HepG2 (cell line): Measurements from ENCODE around the gene NACC2. TPM values are rescaled to one million over a fixed set of nuclear protein-coding genes. Genes with fewer than 3 reads are reported as not detected.

Experiments used
- CBFB ChIP-seq: sonication (generic); formaldehyde crosslinking; IDR thresholded peaks from 2 replicates; pipeline ENCODE4 v1.4.0; 2020; ENCODE audit warnings: missing genetic modification reagents
- CEBPZ ChIP-seq: IDR thresholded peaks from 2 replicates; pipeline ENCODE4 v1.6.1; 2012; ENCODE audit warnings: low read length, improper control_type of control experiment
- CREB3 ChIP-seq: sonication (generic); formaldehyde crosslinking; IDR thresholded peaks from 2 replicates; pipeline ENCODE4 v1.5.0; 2020; ENCODE audit warnings: missing genetic modification reagents
- DPF2 ChIP-seq: sonication (generic); formaldehyde crosslinking; IDR thresholded peaks from 2 replicates; pipeline ENCODE4 v1.4.0; 2020; ENCODE audit warnings: mild to moderate bottlenecking, low read depth, missing genetic modification reagents, borderline replicate concordance
- E2F2 ChIP-seq: sonication (generic); formaldehyde crosslinking; IDR thresholded peaks from 2 replicates; pipeline ENCODE4 v1.4.0; 2020; ENCODE audit warnings: missing genetic modification reagents, borderline replicate concordance
- FOXK1 ChIP-seq: sonication (generic); formaldehyde crosslinking; IDR thresholded peaks from 2 replicates; pipeline ENCODE4 v1.4.0; 2020; ENCODE audit warnings: low read depth, missing genetic modification reagents, borderline replicate concordance
- NFYC ChIP-seq: IDR thresholded peaks from 2 replicates; pipeline ENCODE4 v1.6.1; 2016; ENCODE audit warnings: missing genetic modification reagents, missing compliant biosample characterization
- SAP130 ChIP-seq: IDR thresholded peaks from 2 replicates; pipeline ENCODE4 v1.6.1; 2016; ENCODE audit warnings: low read depth
- TAF15 ChIP-seq: fragments of 200-400 bp; formaldehyde crosslinking; IDR thresholded peaks from one replicate; pipeline ENCODE4 v1.6.1; 2018; ENCODE audit warnings: mild to moderate bottlenecking, low read depth, low read length; ENCODE audit not compliant: poor library complexity, severe bottlenecking
- TBX2 ChIP-seq: sonication (generic); formaldehyde crosslinking; IDR thresholded peaks from 2 replicates; pipeline ENCODE4 v1.5.0; 2020; ENCODE audit warnings: missing genetic modification reagents, mild to moderate bottlenecking, borderline replicate concordance
- THAP11 ChIP-seq: IDR thresholded peaks from 2 replicates; pipeline ENCODE4 v1.6.1; 2016; ENCODE audit warnings: missing biosample characterization, missing genetic modification reagents
- ZBTB21 ChIP-seq: sonication (generic); formaldehyde crosslinking; IDR thresholded peaks from 2 replicates; pipeline ENCODE4 v1.4.0; 2020; ENCODE audit warnings: missing genetic modification reagents
- ZBTB44 ChIP-seq: sonication (generic); formaldehyde crosslinking; IDR thresholded peaks from 2 replicates; pipeline ENCODE4 v1.4.0; 2020; ENCODE audit warnings: missing genetic modification reagents
- ZFP36L1 ChIP-seq: sonication (generic); formaldehyde crosslinking; IDR thresholded peaks from 2 replicates; pipeline ENCODE4 v1.8.0; 2022; ENCODE audit warnings: mild to moderate bottlenecking, missing genetic modification reagents, moderate library complexity
- ZNF687 ChIP-seq: sonication (generic); formaldehyde crosslinking; IDR thresholded peaks from 2 replicates; pipeline ENCODE4 v1.5.1; 2020; ENCODE audit warnings: mild to moderate bottlenecking, missing genetic modification reagents, moderate library complexity
- ZNF704 ChIP-seq: sonication (generic); formaldehyde crosslinking; IDR thresholded peaks from 2 replicates; pipeline ENCODE4 v1.8.1; 2023; ENCODE audit warnings: mild to moderate bottlenecking, inconsistent platforms, moderate library complexity, missing genetic modification reagents, borderline replicate concordance
- ZNF746 ChIP-seq: sonication (generic); formaldehyde crosslinking; IDR thresholded peaks from 2 replicates; pipeline ENCODE4 v1.8.0; 2022; ENCODE audit warnings: mild to moderate bottlenecking, missing genetic modification reagents
- polyA plus RNA-seq, 8 experiments: library from polyadenylated mRNA; depleted of rRNA in 3 of 8; stranded (reverse) in 7 of 8; unstranded in 1 of 8; fragments of >200 nt; fragmentation: Illumina TruSeq in 4 of 8; extraction: Trizol in 4 of 8; gene quantifications; 2 replicates each; pipeline versions ENCODE4 v1.2.1 to v1.2.3, GENCODE V29; 2011 to 2016; ENCODE audit warnings: low read depth in 4 of 8, missing spikeins in 1 of 8, mixed read lengths in 1 of 8; ENCODE audit not compliant: insufficient read depth in 1 of 8
- total RNA-seq, 5 experiments: library from RNA; depleted of rRNA; stranded (reverse); fragments of >200 nt; fragmentation: Illumina TruSeq; extraction: Trizol; gene quantifications; 2 replicates each; pipeline ENCODE4 v1.2.3, GENCODE V29; 2016; ENCODE audit warnings: low read depth in 1 of 5

The NACC2 gene
- total and polyA plus RNA-seq, 2 of the 13 experiments (the other 11 are each of a cell fraction or from before 2014, with no cell fraction given), result 5.9 to 12.3 TPM

- TF ChIP-seq ZNF687 (CRISPR knock-in tag), result no peak; the same call in 1 of the 2 replicates
- TF ChIP-seq ZBTB44 (CRISPR knock-in tag), result no peak
- peak; percentile 99 for TF ChIP-seq THAP11 (CRISPR knock-in tag)
- TF ChIP-seq NFYC, result 0 out of 2 replicates have a peak, but pooled peaks have one; percentile 32
- TF ChIP-seq CBFB (CRISPR knock-in tag), result peak; percentile 87
- no peak for TF ChIP-seq E2F2 (CRISPR knock-in tag)
- no peak for TF ChIP-seq CEBPZ
- TF ChIP-seq ZNF704 (CRISPR knock-in tag), result no peak
- 0 out of 2 replicates have a peak, but pooled peaks have one; percentile 42 for TF ChIP-seq CREB3 (CRISPR knock-in tag)
- no peak for TF ChIP-seq TBX2
- no peak for TF ChIP-seq ZNF746 (CRISPR knock-in tag)
- TF ChIP-seq TAF15, result no peak
- TF ChIP-seq FOXK1, result peak; percentile 40; the same call in 1 of the 2 replicates
- peak; percentile 66 for TF ChIP-seq SAP130
- no peak for TF ChIP-seq DPF2 (CRISPR knock-in tag)
- TF ChIP-seq ZBTB21 (CRISPR knock-in tag), result peak; percentile 81
- no peak for TF ChIP-seq ZFP36L1
These were observed 133.8 kb downstream of the NACC2 start, which contains the start of gene UBAC1 (continued) for GRCh38 chr9:135961277-135961715.
